ENCODE results near the gene NDUFS1.
"Not testable (repeated sequence)": the region's sequence is repeated elsewhere in the genome, so short reads cannot be mapped to it uniquely, and the experiment has no call there.

NDUFS1 gene

GRCh38 chr2:206095536-206096332 is 63.5 kb downstream of the NDUFS1 start:
- no peak for DNase-seq

GRCh38 chr2:206092297-206092696 is 66.9 kb downstream of the NDUFS1 start:
- no peak for DNase-seq

DNA sequence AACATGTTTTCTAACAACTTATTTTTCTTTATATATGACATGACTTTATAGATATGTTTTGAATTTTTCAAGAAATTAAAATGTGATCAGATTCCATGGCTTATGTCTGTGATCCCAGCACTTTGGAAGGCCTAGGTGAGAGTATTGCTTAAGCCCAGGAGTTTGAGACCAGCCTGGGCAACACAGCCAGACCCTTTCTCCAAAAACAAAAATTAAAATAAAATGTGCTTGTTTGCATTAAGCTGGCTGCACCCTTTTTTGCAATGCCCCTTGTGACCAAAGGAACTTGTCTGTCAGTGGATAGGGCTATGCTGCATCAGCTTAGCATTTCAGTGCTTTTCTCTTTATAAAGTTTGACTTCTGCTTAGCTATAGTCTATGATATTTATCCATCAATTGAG is 71.0 kb downstream of the NDUFS1 start:
- DNase-seq, result no peak

- peak; percentile 46 for DNase-seq
These were observed 72.4 kb downstream of the NDUFS1 start for GRCh38 chr2:206086716-206087350.

- peak; percentile 80 for DNase-seq
These were observed 73.3 kb downstream of the NDUFS1 start, which contains the start of gene INO80D for GRCh38 chr2:206085742-206086445. INO80D (minus strand) TSS chr2:206086174; CDS start chr2:206063016, 23,158 bp downstream.

GRCh38 chr2:206084870-206085741 is 74.1 kb downstream of the NDUFS1 start:
- no peak for DNase-seq

DNA sequence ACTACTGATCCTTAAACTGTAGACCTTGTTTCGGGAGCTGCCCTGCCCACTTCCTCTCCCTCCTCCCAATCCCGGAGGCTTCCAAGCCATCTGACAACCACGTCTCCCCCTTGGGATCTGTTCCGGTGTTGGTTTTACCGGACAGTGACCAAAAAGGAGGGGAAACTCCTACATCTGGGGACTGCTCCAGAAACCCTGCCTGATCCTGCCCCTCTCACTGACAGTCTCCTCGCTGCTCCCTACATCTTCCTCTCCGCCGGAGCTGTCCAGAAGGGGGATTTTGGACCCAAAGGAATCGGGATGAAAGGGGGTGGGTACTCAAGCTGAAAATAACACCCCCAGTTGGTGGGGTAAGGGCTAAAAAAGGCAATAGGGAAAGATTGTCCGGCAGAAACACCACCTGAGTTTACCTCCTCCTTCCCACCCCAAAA is 74.8 kb downstream of the NDUFS1 start:
- peak; percentile 29 for DNase-seq

GRCh38 chr2:206083602-206084438 is 75.4 kb downstream of the NDUFS1 start:
- no peak for DNase-seq

DNA sequence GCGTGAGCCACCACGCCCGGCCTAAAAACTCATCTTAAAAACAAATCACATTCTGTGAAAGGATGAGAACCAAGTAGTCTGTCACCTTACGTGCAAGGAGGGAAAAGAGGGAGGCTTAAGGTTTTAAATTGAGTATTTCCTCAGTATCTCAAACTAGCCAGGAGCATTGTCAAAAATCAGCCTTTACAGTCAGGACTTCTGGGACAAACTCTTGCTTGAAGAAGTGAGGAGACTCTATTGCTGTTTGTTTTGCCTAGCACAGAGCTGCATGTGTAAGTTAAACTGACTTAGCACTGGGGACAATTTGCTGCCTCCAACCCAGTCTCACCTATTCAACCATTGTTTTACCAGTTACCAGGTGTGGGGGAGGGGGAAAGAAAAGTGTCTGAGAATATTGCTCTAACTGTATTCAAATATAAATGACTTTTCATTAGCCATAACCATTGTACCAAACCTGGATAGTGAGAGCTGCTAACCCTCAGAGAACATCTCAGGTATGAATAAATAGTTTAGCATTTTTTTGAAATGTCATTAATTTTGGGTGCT is 76.9 kb downstream of the NDUFS1 start:
- DNase-seq, result no peak

DNA sequence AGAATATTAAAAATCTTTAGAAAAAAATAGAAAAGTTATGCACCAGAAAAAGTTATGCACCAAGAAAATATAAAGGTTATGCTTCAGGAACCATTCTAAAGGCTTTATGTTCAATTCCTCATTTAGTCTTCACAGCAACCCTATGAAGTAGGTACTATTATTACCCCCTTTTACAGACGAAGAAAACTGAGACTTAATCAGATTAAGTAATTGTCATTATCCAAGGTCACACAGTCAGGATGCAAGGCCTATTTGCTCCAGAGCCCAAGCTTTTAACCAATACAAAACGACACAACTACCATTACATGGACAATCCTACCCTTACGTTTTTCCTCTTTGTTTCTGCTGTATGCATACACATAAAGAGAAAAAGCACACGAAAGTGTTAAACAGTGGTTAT is 78.3 kb downstream of the NDUFS1 start:
- no peak for DNase-seq

DNA sequence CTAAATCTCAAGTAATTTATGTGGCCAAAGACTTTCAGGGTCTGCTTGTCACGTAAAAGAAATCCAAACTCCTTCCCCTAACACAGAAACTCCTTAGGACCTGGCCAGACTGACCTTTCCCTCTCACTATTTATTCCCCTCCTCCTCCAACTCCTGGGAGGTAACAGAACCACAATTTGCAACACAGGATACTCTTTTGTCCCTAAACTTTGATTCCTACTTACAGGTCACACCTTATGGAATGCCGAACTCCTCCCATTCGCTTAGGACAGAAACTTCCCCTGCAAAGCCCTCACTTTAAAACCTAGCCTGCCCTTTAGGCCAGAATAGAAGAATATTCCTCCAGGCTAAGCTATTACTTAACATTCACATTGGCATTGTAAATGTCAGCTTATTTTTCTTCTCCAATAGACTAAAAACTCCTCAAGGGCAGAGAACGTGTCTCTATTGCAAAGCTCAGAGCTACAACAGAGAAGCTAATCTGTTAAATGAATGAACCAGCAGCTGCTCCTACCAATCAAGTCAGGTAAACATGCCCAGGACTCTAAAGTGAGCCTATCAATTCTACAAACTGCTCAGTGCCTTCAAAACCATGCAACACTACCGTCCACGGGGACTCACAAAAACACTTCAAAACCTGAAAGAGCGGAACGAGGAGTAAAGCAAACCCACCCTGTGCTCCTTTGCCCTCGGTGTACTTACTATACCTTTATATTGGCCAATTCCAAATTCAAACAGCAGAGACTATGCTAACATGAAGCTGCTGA is 79.4 kb downstream of the NDUFS1 start:
- DNase-seq, result no peak

DNA sequence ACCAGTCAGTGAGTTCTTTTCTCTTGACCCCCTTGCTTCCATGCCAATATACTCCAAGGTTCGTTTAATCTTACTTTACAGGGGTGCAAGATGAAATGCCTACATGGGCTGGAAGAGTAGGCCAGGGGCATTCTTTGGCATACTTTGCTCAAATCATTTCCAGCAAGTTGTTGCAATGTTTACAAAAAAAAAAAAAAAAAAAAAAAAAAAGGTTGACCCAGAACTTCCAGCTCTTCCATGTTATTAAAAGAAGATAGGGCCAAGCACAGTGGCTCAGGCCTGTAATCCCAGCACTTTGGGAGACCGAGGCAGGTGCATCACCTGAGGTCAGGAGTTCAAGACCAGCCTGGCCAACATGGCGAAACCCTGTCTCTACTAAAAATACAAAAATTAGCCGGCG is 81.4 kb downstream of the NDUFS1 start:
- DNase-seq, result not testable (repeated sequence)

GRCh38 chr2:206075113-206075512 is 84.1 kb downstream of the NDUFS1 start:
- DNase-seq, result no peak

GRCh38 chr2:206071807-206072206 is 87.4 kb downstream of the NDUFS1 start:
- no peak for DNase-seq

GRCh38 chr2:206069417-206069816 is 89.8 kb downstream of the NDUFS1 start:
- no peak for DNase-seq

DNA sequence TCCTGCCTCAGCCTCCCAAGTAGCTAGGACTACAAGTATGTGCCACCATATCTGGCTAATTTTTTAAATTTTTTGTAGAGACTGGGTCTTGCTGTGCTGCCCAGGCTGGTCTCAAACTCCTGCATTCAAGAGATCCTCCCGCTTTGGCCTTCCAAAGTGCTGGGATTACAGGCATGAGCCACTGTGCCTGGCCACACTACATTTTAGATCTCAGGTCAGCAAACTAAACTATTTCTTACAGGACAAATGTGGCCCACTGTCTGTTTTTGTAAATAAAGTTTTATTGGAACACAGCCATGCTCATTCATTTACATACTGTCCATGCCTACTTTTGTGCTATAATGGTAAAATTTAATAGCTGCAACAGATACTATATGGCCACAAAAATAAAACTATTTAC is 91.0 kb downstream of the NDUFS1 start:
- DNase-seq, result no peak

Measured in DMS79 treated with DMSO at 0.1 percent for 48 hours (cell line).